Measurements from ENCODE around the gene NATD1.

NATD1 gene

GRCh38 chr17:21298056-21298982, 45.1 kb upstream of the NATD1 start:
- H3K4me3 ChIP-seq (ENCODE audit: low read depth, low read length) = no peak overlapping the region
- DNase-seq (ENCODE audit: low read depth) = no peak
- no peak for TF ChIP-seq CTCF (IDR thresholded peaks at IDR 0.05; ENCODE audit: low read depth, low read length, missing control alignments)
- in situ Hi-C loops (cut with HindIII; ENCODE audit: low sequenced_read_pairs) = loop anchor here (25.0 kb wide), 1 partner anchor 239 kb away; no protein-coding TSS in a partner anchor

- in situ Hi-C loops (cut with HindIII; ENCODE audit: low sequenced_read_pairs) = loop anchor here (25.0 kb wide), 1 partner anchor 240 kb away; no protein-coding TSS in a partner anchor
- no peak for TF ChIP-seq CTCF (IDR thresholded peaks at IDR 0.05; ENCODE audit: low read depth, low read length, missing control alignments)
- no peak for DNase-seq (ENCODE audit: low read depth)
- H3K4me3 ChIP-seq (ENCODE audit: low read depth, low read length) = no peak overlapping the region
Measured at GRCh38 chr17:21297597-21297996, 44.4 kb upstream of the NATD1 start.

GRCh38 chr17:21297026-21297520, 43.9 kb upstream of the NATD1 start:
- TF ChIP-seq CTCF (IDR thresholded peaks at IDR 0.05; ENCODE audit: low read depth, low read length, missing control alignments) = no peak
- DNase-seq (ENCODE audit: low read depth) = no peak
- no peak overlapping the region for H3K4me3 ChIP-seq (ENCODE audit: low read depth, low read length)
- in situ Hi-C loops (cut with HindIII; ENCODE audit: low sequenced_read_pairs) = loop anchor here (25.0 kb wide), 1 partner anchor 240 kb away; no protein-coding TSS in a partner anchor

GRCh38 chr17:21296097-21297025, 43.2 kb upstream of the NATD1 start:
- no peak for DNase-seq (ENCODE audit: low read depth)
- TF ChIP-seq CTCF (IDR thresholded peaks at IDR 0.05; ENCODE audit: low read depth, low read length, missing control alignments) = no peak
- in situ Hi-C loops (cut with HindIII; ENCODE audit: low sequenced_read_pairs) = loop anchor here (25.0 kb wide), 1 partner anchor 241 kb away; no protein-coding TSS in a partner anchor
- H3K4me3 ChIP-seq (ENCODE audit: low read depth, low read length) = no peak overlapping the region

- no peak for DNase-seq (ENCODE audit: low read depth)
- no peak for TF ChIP-seq CTCF (IDR thresholded peaks at IDR 0.05; ENCODE audit: low read depth, low read length, missing control alignments)
- in situ Hi-C loops (cut with HindIII; ENCODE audit: low sequenced_read_pairs) = loop anchor here (25.0 kb wide), 1 partner anchor 242 kb away; no protein-coding TSS in a partner anchor
- H3K4me3 ChIP-seq (ENCODE audit: low read depth, low read length) = no peak overlapping the region
Measured at GRCh38 chr17:21295036-21295952, 42.1 kb upstream of the NATD1 start.
